Lower leg skin (tissue), 3 donors: Measurements from ENCODE around the gene AGMO.

Experiments
- CTCF ChIP-seq, 3 donors: fragments of 450-650 bp; IDR thresholded peaks; one replicate each; pipeline ENCODE4 v1.5.1; 2016; ENCODE audit warnings: antibody characterized with exemption in 3 of 3, mild to moderate bottlenecking in 3 of 3, moderate library complexity in 2 of 3
- POLR2A ChIP-seq, 2 donors: fragments of 450-650 bp; IDR thresholded peaks; one replicate each; pipeline ENCODE4 v1.6.1; 2016 to 2017; ENCODE audit warnings: antibody characterized with exemption in 2 of 2, mild to moderate bottlenecking in 1 of 2, moderate library complexity in 1 of 2

GRCh38 chr7:15489861-15490260, 72.0 kb downstream of the AGMO start:
- TF ChIP-seq CTCF (IDR thresholded peaks at IDR 0.05) (no peak), POLR2A (IDR thresholded peaks at IDR 0.05) (no peak)
